NCI-H2029 treated with DMSO at 0.1 percent for 48 hours (cell line): Measurements from ENCODE around the gene SNN.

Source experiments
- DNase-seq: peaks from one replicate; lab custom pipeline; 2025; lab: John Stamatoyannopoulos, UW

The SNN gene

DNA sequence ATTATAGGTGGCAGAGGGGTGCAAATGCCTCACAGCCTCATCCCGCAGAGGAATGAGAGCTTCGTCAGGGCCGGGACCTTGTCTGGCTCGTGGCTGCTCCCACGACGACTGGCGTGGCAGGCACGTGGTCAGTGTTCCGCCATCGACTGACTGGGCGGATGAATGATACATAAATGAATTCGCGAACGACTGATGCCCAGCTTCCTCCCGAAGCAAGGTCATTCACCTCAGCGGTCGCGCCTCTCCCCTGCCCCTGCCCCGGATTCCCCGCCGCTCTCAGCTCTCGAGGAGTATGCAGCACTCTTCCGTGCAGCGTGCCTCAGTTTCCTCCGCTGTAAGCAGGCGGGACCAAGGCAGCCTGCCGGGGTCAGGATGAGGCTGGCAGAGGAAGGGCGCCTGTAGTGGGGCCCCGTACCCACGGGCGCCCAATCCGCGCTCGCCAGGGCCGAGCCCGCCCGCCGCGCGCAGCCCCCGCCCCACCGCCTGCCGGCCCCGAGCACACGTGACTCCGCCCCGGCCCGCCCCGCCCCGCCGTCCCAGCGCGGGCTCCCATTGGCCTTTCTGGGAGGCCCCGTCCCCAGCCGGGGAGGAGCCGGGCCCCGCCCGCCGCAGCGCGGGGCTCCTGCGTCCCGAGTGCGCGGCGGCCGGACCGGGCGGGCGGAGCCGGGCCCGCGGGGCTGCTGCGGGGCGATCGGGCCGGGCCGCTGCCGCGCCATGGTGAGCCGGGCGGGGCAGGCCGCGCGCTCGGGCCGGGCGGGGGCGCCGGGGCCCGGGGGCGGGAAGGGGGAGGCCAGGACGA, at the start of gene SNN:
TSS of gene SNN (plus strand) at position 632 of the 799 bp plus-strand sequence. CDS start 7,605 bp downstream, outside the sequence.
- DNase-seq: peak; percentile 38

GRCh38 chr16:11619327-11619851, 48.9 kb upstream of the SNN start:
- no peak for DNase-seq

DNA sequence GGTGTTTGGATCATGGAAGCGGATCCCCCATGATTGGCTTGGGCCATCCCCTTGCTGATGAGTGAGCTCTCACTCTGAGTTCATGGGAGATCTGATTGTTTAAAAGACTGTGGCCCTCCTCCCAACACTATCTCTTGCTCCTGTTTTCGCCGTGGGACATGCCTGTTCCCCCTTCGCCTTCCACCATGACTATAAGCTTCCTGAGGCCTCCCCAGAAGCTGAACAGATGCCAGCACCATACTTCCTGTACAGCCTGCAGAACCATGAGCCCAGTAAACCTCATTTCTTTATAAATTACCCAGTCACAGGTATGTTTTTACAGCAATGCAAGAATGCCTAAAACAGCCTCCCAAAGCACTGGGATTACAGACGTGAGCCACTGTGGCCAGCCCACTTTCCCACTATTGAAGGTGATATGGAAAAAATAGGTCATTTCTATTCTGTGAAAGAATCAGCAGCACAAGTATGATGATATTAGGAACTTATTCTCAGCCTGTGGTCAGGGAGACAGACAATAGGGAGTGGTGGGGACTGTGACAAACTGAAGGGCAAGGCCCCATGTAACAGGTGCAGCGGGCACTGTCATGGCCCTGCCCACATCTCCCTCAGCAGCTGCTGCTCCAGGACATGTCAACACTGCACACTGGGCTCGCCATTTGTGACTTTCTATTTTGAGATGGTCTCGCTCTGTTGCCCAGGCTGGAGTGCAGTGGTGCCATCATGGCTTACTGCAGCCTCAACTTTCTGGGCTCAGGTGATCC, 47.8 kb upstream of the SNN start:
- no peak for DNase-seq

- DNase-seq: no peak
Measured at GRCh38 chr16:11621539-11621919, 46.7 kb upstream of the SNN start.

- DNase-seq: no peak
Measured at GRCh38 chr16:11621920-11622651, 46.2 kb upstream of the SNN start.

GRCh38 chr16:11624205-11624604, 44.0 kb upstream of the SNN start:
- no peak for DNase-seq

GRCh38 chr16:11624636-11625607, 43.3 kb upstream of the SNN start:
- no peak for DNase-seq

- DNase-seq: no peak
Measured at GRCh38 chr16:11625769-11626168, 42.5 kb upstream of the SNN start.

- DNase-seq: no peak
Measured at GRCh38 chr16:11626657-11627291, 41.5 kb upstream of the SNN start.

DNA sequence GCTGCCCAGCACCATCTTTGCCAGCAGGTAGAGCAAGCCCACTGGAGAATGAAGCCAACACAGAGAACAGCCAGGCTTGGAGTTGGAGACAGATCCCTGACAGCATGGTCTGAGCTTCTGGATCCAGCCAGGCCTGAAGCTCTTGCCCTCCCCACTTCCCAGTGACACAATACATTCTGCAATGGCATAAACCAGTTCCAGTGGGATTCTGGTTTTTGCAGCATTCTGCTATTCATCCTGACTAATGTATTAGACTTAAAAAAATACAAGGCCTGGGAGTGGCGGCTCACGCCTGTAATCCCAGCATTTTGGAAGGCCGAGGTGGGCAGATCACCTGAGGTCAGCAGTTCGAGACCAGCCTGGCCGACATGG, 41.0 kb upstream of the SNN start:
- no peak for DNase-seq

DNA sequence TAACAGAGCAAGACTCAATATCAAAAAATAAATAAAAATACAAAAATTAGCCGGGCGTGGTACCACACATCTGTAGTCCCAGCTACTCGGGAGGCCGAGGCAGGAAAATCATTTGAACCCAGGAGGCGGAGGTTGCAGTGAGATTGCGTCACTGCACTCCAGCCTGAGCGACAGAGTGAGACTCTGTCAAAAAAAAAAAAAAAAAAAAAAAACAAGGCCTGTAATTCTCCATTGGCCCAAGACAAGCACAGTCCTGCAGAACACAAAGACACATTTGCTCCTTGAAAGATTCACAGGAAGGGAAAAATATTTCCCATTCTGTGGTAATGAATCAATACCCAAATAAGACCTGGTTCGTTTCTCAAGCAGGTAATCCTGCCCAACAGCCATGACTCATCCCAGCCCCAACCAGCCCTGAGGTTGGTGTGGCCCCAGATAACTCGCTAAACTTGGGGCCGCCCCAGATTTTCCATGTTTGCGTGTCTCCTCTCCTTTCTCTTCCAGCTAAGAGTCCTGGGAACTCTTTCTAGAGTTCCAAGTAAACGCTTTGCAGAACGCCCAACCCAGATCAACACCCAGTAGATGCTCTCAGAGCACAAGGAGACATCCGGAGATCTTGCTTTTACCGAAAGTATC, 40.3 kb upstream of the SNN start:
- DNase-seq: no peak

- peak; percentile 25 for DNase-seq
Measured at GRCh38 chr16:11629071-11630030, 38.9 kb upstream of the SNN start.

DNA sequence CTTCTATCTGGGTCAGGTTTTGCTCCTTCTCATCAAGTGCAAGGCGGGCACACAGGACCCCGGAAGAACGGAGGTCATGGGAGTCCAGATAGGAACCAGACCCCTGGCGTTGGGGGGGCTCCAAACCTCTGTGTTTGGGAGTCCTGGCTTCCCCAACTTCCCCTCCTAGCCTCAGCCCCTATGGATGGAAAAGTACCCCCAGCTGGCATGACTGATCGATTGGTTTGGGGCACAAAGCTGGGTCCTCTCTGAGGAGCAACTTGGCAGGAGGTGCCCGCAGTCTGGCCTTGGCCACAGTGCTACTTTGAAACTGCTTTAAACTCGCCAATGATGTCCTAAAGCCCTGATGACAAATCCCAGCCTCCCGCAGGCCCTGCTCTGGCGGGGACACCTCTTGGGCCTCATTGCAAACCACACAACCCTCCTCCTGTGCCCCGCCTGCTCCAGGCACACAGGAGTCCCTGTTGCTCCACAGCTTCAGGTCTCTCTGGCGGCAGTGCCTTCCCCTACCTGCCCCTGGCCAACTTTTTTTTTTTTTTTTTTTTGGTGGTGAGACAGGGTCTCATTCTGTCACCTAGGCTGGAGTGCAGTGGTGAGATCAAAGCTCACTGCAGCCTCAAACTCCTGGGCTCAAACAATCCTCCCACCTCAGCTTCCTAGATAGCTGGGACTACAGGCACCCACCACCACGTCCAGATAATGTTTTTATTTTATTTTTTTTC, 38.0 kb upstream of the SNN start:
- no peak for DNase-seq

DNA sequence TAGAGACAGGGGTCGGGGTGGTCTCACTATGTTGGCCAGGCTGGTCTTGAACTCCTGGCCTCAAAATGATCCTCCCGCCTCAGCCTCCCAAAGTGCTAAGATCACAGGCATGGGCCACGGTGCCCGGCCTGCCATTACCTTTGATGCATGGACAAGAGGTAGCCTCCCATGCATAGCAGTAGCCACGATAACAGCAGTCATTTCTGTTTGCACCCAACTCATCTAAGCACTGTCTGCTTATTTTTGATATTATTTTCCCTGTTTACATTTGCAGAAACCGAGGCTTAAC, 37.5 kb upstream of the SNN start:
- DNase-seq: no peak

GRCh38 chr16:11631214-11631613, 37.0 kb upstream of the SNN start:
- no peak for DNase-seq

DNA sequence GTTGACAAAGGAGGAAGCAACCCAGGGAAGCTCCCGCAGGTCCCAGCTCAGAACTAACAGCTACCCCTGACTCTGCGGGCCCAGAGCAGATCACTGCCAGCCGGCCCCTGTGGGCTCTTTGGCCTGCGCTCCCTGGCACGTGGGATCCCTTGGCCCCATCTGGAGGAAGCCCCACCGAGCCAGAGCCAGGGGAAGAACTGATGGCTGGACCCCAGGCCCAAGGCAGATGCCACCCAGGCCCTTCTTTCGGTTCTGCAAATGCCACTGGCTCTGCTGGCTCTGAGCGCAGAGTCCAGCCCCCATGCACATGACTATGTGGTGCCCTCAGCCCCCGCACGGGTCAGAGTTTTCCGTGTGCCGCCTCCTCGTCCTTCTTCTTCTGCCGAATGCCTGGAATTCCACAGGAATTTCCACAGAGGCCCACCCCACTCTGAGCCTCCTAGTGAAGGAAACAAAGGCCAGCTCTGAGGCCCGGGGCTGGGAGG, 35.8 kb upstream of the SNN start:
- no peak for DNase-seq

GRCh38 chr16:11633113-11633512, 35.1 kb upstream of the SNN start:
- no peak for DNase-seq

DNA sequence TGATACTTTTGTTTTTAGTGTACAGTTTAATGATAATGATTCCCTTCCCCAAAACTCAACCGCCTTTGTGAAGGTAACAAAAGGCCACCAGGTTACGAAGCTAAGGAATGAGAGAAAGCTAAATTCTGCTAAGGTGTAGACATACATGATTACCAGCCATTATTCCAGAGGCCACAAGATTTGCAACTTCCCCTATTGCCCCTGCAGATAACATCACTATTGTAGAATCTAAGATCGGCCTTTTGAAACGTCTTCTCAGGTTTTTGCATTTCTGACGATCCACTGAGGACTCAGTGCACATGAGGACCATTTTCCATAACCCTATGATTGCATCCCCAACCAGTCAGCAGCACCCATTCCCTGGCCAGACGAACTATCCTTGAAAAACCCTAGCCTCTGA, 33.9 kb upstream of the SNN start:
- DNase-seq: no peak
